ACC112 (cell line): ENCODE results near the gene ANKS3.

Experiments used
- H2AFZ ChIP-seq: fragments of 200-600 bp; sonication (generic); one replicate; pipeline ENCODE4 v1.6.0; 2017; ENCODE audit warnings: antibody characterized with exemption, low read length; ENCODE audit not compliant: unreplicated experiment
- H3K27ac ChIP-seq: fragments of 200-600 bp; sonication (generic); 2 replicates; pipeline ENCODE4 v1.5.1; 2014; ENCODE audit warnings: low read depth, mild to moderate bottlenecking, antibody characterized with exemption, low read length, moderate library complexity
- H3K27me3 ChIP-seq: fragments of 200-600 bp; sonication (generic); 2 replicates; pipeline ENCODE4 v1.6.1; 2014; ENCODE audit warnings: mild to moderate bottlenecking, antibody characterized with exemption, low read length, moderate library complexity, mixed read lengths; ENCODE audit not compliant: insufficient read depth
- H3K36me3 ChIP-seq: fragments of 200-600 bp; sonication (generic); 2 replicates; pipeline ENCODE4 v1.6.1; 2016; ENCODE audit warnings: mild to moderate bottlenecking, antibody characterized with exemption, low read length, moderate library complexity, mixed read lengths; ENCODE audit not compliant: insufficient read depth
- H3K4me1 ChIP-seq: fragments of 200-600 bp; sonication (generic); one replicate; pipeline ENCODE4 v1.6.1; 2016; ENCODE audit warnings: low read length, mixed read lengths; ENCODE audit not compliant: insufficient read depth, unreplicated experiment, control insufficient read depth
- H3K4me3 ChIP-seq: fragments of 200-600 bp; sonication (generic); 2 replicates; pipeline ENCODE4 v1.5.1; 2014; ENCODE audit warnings: mild to moderate bottlenecking, low read depth, low read length
- H3K79me2 ChIP-seq: fragments of 200-600 bp; sonication (generic); one replicate; pipeline ENCODE4 v1.6.0; 2016; ENCODE audit warnings: low read length; ENCODE audit not compliant: control insufficient read depth, unreplicated experiment, insufficient read depth

ANKS3 gene

GRCh38 chr16:4663777-4664465 is 70.2 kb downstream of the ANKS3 start:
- H3K4me1 ChIP-seq = peaks cover 4% of the 10 kb centered on the region
- peaks cover 13% of the 10 kb centered on the region; the same call in 1 of the 2 replicates for H3K36me3 ChIP-seq
- H3K27ac ChIP-seq = no peak overlapping the region
- H3K4me3 ChIP-seq = no peak overlapping the region
- H2AFZ ChIP-seq = no peak overlapping the region
- H3K27me3 ChIP-seq = no peaks in the 10 kb centered on the region
- H3K79me2 ChIP-seq = no peaks in the 10 kb centered on the region

DNA sequence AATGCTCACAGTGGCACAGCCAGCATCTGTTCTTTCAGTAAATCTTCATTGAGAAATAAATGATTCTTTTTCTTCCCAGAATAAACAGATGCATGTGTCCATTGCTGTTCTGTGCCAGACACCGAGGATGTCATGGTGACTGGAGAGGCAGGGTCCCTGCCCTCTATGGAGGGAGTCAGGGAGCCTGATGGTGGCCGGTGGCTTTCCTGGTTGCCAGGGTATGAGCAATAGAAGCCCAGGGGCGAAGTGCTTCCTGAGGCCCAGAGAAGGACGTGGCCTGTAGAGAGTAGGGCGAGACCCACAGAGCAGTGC is 70.7 kb downstream of the ANKS3 start:
- no peak overlapping the region for H3K27ac ChIP-seq
- no peaks in the 10 kb centered on the region for H3K79me2 ChIP-seq
- peaks cover 11% of the 10 kb centered on the region; the same call in 1 of the 2 replicates for H3K36me3 ChIP-seq
- H3K4me1 ChIP-seq = peaks cover 4% of the 10 kb centered on the region
- no peak overlapping the region for H3K4me3 ChIP-seq
- H2AFZ ChIP-seq = no peak overlapping the region
- no peaks in the 10 kb centered on the region for H3K27me3 ChIP-seq

DNA sequence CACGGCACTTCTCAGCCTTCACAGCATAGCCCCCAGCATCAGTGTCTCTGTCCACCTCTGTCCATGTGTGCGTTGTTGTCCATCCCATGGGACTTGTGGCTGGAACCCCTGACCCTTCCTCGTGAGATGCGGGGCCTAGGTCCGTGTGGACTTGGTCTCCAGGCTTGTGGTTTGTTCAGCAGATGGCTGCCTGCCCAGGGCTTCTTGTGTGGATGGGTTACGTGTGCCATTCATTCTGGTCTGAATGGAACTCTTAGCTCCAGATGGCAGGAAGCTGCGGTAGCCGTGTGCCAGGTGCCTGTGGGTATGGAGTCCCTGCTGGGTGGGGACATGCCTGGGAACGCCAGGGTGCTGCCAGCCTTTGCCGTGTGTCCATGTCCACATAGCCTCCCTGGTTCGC is 72.4 kb downstream of the ANKS3 start:
- Histone ChIP-seq H3K36me3 (peaks cover 5% of the 10 kb centered on the region; the same call in 1 of the 2 replicates), H3K27ac (no peak overlapping the region), H3K27me3 (no peaks in the 10 kb centered on the region), H3K4me3 (no peak overlapping the region), H3K4me1 (peaks cover 4% of the 10 kb centered on the region), H2AFZ (no peak overlapping the region), H3K79me2 (no peaks in the 10 kb centered on the region)

DNA sequence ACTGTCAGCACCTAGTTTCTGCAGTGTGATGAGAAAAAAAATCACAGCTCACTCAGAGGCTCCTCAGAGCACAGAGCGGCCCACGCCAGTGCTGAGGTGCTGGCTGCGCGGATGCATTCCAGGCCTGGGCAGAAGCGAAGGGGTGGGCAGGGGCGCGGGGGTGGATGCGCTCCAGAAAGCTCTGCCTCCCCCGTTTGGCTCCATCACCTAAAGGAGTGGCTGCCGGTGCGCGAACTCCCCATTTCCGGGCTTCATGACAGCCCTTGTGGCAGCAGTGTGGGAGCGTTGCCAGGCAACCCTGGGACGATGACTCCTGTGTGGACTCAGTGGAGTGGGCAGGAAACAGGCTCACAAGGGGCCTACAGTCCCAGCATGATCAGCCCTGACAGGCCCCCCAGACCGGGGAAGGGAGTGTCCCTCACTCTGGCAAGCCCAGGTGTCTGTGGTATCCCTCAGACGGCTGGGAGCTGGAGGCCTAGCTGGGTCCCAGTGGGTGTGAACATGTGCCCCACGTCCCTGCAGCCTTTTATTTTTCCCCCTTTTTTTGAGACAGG is 73.5 kb downstream of the ANKS3 start:
- H3K36me3 ChIP-seq = 0 out of 2 replicates have a peak, but pooled peaks cover 4% of the 10 kb centered on the region
- H3K4me3 ChIP-seq = no peak overlapping the region
- no peak overlapping the region for H3K27ac ChIP-seq
- H3K27me3 ChIP-seq = no peaks in the 10 kb centered on the region
- H3K4me1 ChIP-seq = peaks cover 4% of the 10 kb centered on the region
- no peak overlapping the region for H2AFZ ChIP-seq
- H3K79me2 ChIP-seq = no peaks in the 10 kb centered on the region

- H3K27me3 ChIP-seq = no peaks in the 10 kb centered on the region
- no peaks in the 10 kb centered on the region for H3K79me2 ChIP-seq
- H2AFZ ChIP-seq = no peak overlapping the region
- H3K4me1 ChIP-seq = peaks cover 4% of the 10 kb centered on the region
- H3K27ac ChIP-seq = no peak overlapping the region
- H3K36me3 ChIP-seq = 0 out of 2 replicates have a peak, but pooled peaks cover 4% of the 10 kb centered on the region
- no peak overlapping the region for H3K4me3 ChIP-seq
These were observed 74.4 kb downstream of the ANKS3 start for GRCh38 chr16:4659363-4660353.

DNA sequence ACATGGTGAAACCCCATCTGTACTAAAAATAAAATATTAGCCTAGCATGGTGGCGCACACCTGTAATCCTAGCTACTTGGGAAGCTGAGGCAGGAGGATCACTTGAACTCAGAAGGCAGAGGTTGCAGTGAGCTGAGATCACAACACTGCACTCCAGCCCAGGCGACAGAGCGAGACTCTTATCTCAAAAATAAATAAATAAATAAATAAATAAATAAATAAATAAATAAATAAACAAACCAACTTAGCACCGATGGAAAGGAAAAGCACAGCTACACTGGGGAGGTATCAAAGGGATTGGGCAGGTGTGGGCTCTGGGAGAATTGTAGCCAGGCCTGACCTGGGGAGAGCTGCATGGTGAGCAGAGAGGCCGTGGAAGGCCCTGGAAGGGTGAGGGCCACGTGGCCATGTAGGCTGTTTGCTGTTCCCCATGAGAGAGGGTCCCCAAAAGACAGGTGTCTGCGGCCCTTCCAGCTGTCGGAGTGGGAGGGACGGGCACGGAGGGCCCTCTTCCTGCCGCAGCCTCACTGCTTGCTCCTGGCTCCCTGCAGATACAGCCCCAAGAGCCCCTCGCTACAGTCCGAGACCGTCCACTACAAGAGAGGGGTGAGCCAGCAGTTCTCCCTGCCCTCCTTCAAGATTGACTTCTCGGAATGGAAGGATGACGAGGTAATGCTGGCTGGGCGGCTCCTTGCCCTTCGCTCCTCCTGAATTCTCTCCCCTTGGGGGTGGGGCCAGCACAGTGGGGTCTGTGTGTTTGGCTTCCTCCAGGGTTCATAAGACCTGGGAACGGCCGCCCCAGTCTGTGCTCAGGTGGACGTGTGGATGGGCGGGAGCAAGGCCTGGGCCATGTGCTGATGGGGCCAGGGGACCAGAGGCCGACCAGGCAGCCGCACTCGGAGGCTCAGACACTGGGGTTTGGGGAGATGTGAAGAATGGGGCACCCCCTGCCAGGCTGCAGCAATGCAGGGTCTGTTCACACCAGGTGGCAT is 77.1 kb downstream of the ANKS3 start:
- H3K36me3 ChIP-seq = 0 out of 2 replicates have a peak, but pooled peaks cover 4% of the 10 kb centered on the region
- H3K27ac ChIP-seq = no peak overlapping the region
- H3K27me3 ChIP-seq = no peaks in the 10 kb centered on the region
- peaks cover 4% of the 10 kb centered on the region for H3K4me1 ChIP-seq
- H2AFZ ChIP-seq = no peak overlapping the region
- H3K79me2 ChIP-seq = no peaks in the 10 kb centered on the region
- no peak overlapping the region for H3K4me3 ChIP-seq

GRCh38 chr16:4656221-4656620 is 77.8 kb downstream of the ANKS3 start:
- 0 out of 2 replicates have a peak, but pooled peaks cover 4% of the 10 kb centered on the region for H3K36me3 ChIP-seq
- peaks cover 4% of the 10 kb centered on the region for H3K4me1 ChIP-seq
- H3K27me3 ChIP-seq = no peaks in the 10 kb centered on the region
- no peak overlapping the region for H3K27ac ChIP-seq
- H3K4me3 ChIP-seq = no peak overlapping the region
- H3K79me2 ChIP-seq = no peaks in the 10 kb centered on the region
- H2AFZ ChIP-seq = no peak overlapping the region

GRCh38 chr16:4655801-4656200 is 78.3 kb downstream of the ANKS3 start:
- H3K4me1 ChIP-seq = peaks cover 4% of the 10 kb centered on the region
- no peak overlapping the region for H3K27ac ChIP-seq
- H3K79me2 ChIP-seq = no peaks in the 10 kb centered on the region
- H3K4me3 ChIP-seq = no peak overlapping the region
- H3K36me3 ChIP-seq = 0 out of 2 replicates have a peak, but pooled peaks cover 4% of the 10 kb centered on the region
- no peak overlapping the region for H2AFZ ChIP-seq
- H3K27me3 ChIP-seq = no peaks in the 10 kb centered on the region

GRCh38 chr16:4654964-4655590 is 79.0 kb downstream of the ANKS3 start:
- Histone ChIP-seq H3K27ac (no peak overlapping the region), H3K79me2 (no peaks in the 10 kb centered on the region), H3K4me1 (peaks cover 2% of the 10 kb centered on the region), H3K36me3 (0 out of 2 replicates have a peak, but pooled peaks cover 4% of the 10 kb centered on the region), H2AFZ (no peak overlapping the region), H3K27me3 (no peaks in the 10 kb centered on the region), H3K4me3 (no peak overlapping the region)
